ENCODE results near the gene MAPK1.
A peak's percentile ranks its signal among the peaks of the same experiment; 100 is the strongest.
"Not testable (repeated sequence)": the region's sequence is repeated elsewhere in the genome, so short reads cannot be mapped to it uniquely, and the experiment has no call there.

MAPK1 gene

GRCh38 chr22:21744917-21745316 is 122.5 kb downstream of the MAPK1 start:
- DNase-seq: not testable (repeated sequence)

- no peak for DNase-seq
These were observed 125.7 kb downstream of the MAPK1 start for GRCh38 chr22:21741790-21742189.

GRCh38 chr22:21741059-21741458 is 126.4 kb downstream of the MAPK1 start:
- DNase-seq: no peak

- no peak for DNase-seq
These were observed 127.5 kb downstream of the MAPK1 start for GRCh38 chr22:21739828-21740377.

GRCh38 chr22:21738966-21739365 is 128.5 kb downstream of the MAPK1 start:
- DNase-seq: no peak

GRCh38 chr22:21738081-21738480 is 129.4 kb downstream of the MAPK1 start:
- no peak for DNase-seq

GRCh38 chr22:21736948-21737347 is 130.5 kb downstream of the MAPK1 start:
- no peak for DNase-seq

- no peak for DNase-seq
These were observed 131.3 kb downstream of the MAPK1 start for GRCh38 chr22:21736084-21736642.

- DNase-seq: peak; percentile 92
These were observed 132.0 kb downstream of the MAPK1 start, which contains the start of gene YPEL1 for GRCh38 chr22:21735200-21736083. Gene YPEL1, minus strand, starts transcription at chr22:21735794. Its CDS starts 25,050 bp downstream, at chr22:21710744.

GRCh38 chr22:21734540-21735199 is 132.8 kb downstream of the MAPK1 start:
- peak; percentile 20 for DNase-seq

GRCh38 chr22:21731503-21731902 is 135.9 kb downstream of the MAPK1 start:
- no peak for DNase-seq

- no peak for DNase-seq
These were observed 136.7 kb downstream of the MAPK1 start for GRCh38 chr22:21730535-21731308.

GRCh38 chr22:21729184-21729583 is 138.3 kb downstream of the MAPK1 start:
- DNase-seq: not testable (repeated sequence)

- DNase-seq: no peak
These were observed 139.2 kb downstream of the MAPK1 start for GRCh38 chr22:21728270-21728669.

- DNase-seq: no peak
These were observed 139.7 kb downstream of the MAPK1 start for GRCh38 chr22:21727768-21728167.

GRCh38 chr22:21727159-21727558 is 140.3 kb downstream of the MAPK1 start:
- DNase-seq: no peak

GRCh38 chr22:21726650-21727049 is 140.8 kb downstream of the MAPK1 start:
- DNase-seq: no peak

- no peak for DNase-seq
These were observed 141.3 kb downstream of the MAPK1 start for GRCh38 chr22:21725956-21726649.

GRCh38 chr22:21724496-21724895 is 142.9 kb downstream of the MAPK1 start:
- not testable (repeated sequence) for DNase-seq

- DNase-seq: not testable (repeated sequence)
These were observed 146.1 kb downstream of the MAPK1 start for GRCh38 chr22:21721195-21721852.

- DNase-seq: not testable (repeated sequence)
These were observed 147.1 kb downstream of the MAPK1 start for GRCh38 chr22:21720191-21720859.
